ENCODE data around the gene LRP5.

- TF ChIP-seq CTCF (IDR thresholded peaks at IDR 0.05 in 2 of 3, conservative IDR thresholded peaks at IDR 0.05 in 1 of 3; ENCODE audit: borderline replicate concordance in 1 of 3, insufficient read depth in 1 of 3, low read depth in 2 of 3, low read length in 2 of 3): no peak
- TF ChIP-seq POLR2A (IDR thresholded peaks at IDR 0.05; ENCODE audit: borderline replicate concordance, extremely low read depth, insufficient read depth, insufficient read length): no peak
- no peak for TF ChIP-seq SP1 (IDR thresholded peaks at IDR 0.05; ENCODE audit: low read depth)
- no peak for TF ChIP-seq JUND (IDR thresholded peaks at IDR 0.05)
- no peak for TF ChIP-seq REST (IDR thresholded peaks at IDR 0.05; ENCODE audit: low read depth)
- TF ChIP-seq POLR2AphosphoS5 (IDR thresholded peaks at IDR 0.05; ENCODE audit: low read depth, low read length): no peak
- TF ChIP-seq MAX (IDR thresholded peaks at IDR 0.05): no peak
- no peak for TF ChIP-seq FOSL1 (IDR thresholded peaks at IDR 0.05; ENCODE audit: low read depth)
- TF ChIP-seq ZFX (IDR thresholded peaks at IDR 0.05): no peak
- TF ChIP-seq ATF3 (IDR thresholded peaks at IDR 0.05): no peak
Observed at GRCh38 chr11:68365943-68366435, 53.6 kb downstream of the LRP5 start.

Measured in HCT116 (cell line).